Esophagus muscularis mucosa (tissue), 4 donors: ENCODE data around the gene MCM7.

Experiments
- CTCF ChIP-seq, 3 experiments: fragments of 200-600 bp in 2 of 3; fragments of 450-650 bp in 1 of 3; sonication (generic) in 2 of 3; IDR thresholded peaks; one replicate each; pipeline ENCODE4 v1.5.1; 2017 to 2019; ENCODE audit warnings: antibody characterized with exemption in 3 of 3, mild to moderate bottlenecking in 2 of 3, moderate library complexity in 1 of 3
- EP300 ChIP-seq: sonication (generic); formaldehyde crosslinking; IDR thresholded peaks from one replicate; pipeline ENCODE4 v1.6.1; 2017; ENCODE audit warnings: antibody characterized with exemption
- POLR2A ChIP-seq: fragments of 450-650 bp; IDR thresholded peaks from one replicate; pipeline ENCODE4 v1.6.1; 2017; ENCODE audit warnings: antibody characterized with exemption, moderate library complexity, mild to moderate bottlenecking, low read depth

- TF ChIP-seq CTCF (IDR thresholded peaks at IDR 0.05) (no peak), POLR2A (no peak), EP300 (no peak)
These were observed 8.4 kb upstream of the MCM7 start for GRCh38 chr7:100109521-100110163.
